Tongue (tissue), 2 donors: ENCODE results near the gene SIMC1. TPM values are rescaled to one million over a fixed set of nuclear protein-coding genes. Genes with fewer than 3 reads are reported as not detected.

Experiments
- DNase-seq: peaks from one replicate; pipeline ENCODE4 v3.0.0-alpha.2; 2015
- total RNA-seq: library from RNA; depleted of rRNA; stranded (reverse); fragments of >200 nt; gene quantifications from one replicate; pipeline ENCODE4 v1.2.3, GENCODE V29; 2014

SIMC1 gene
- total RNA-seq, 1 donor from 2014 or later, result 6.8 TPM

- peak; percentile 65 for DNase-seq
Observed at GRCh38 chr5:176365351-176366231, 127.4 kb downstream of the SIMC1 start, which contains the start of gene ARL10. ARL10 (plus strand) TSS chr5:176365487; CDS start chr5:176365564, 77 bp downstream.

DNA sequence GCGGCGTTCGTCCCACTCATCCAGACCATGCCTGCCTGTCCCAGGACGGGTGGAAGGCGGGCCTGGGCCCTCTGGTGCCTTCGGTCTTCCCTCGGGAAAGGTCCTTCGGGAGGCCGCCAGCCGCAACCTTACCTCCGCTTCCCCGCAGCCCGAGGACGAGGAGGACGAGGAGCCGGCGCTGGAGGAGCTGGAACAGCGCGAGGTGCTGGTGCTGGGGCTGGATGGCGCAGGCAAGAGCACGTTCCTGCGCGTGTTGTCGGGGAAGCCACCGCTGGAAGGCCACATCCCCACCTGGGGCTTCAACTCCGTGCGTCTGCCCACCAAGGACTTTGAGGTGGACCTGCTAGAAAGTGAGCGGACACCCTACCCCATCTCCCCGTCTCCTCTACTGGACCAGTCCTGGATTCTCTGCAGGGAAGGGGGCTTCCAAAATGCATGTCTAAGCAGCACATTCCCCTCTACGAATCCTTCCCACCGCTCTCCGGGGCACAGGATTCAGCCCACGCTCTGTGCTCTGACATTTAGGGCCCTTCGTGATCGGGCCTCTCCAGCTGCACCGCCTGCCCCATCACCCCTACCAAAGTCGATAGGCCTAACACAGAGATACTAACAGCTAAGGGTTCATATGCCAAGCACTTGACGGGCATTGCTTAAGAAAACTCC lies 128.1 kb downstream of the SIMC1 start:
- no peak for DNase-seq

DNA sequence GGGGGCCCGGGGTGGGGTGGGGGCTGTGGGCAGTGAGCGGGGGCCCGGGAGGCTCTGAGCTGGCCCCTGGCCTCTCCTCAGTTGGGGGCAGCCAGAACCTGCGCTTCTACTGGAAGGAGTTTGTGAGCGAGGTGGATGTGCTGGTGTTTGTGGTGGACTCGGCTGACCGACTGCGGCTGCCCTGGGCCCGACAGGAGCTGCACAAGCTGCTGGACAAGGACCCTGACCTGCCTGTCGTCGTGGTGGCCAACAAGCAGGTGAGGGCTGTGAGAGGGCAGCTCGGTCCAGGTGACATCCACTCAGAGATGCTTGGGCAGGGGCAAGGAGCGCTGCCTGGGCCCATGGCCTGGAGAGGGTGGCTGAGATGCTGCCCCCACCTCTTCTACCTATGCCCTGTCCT lies 130.5 kb downstream of the SIMC1 start:
- DNase-seq, result no peak

DNA sequence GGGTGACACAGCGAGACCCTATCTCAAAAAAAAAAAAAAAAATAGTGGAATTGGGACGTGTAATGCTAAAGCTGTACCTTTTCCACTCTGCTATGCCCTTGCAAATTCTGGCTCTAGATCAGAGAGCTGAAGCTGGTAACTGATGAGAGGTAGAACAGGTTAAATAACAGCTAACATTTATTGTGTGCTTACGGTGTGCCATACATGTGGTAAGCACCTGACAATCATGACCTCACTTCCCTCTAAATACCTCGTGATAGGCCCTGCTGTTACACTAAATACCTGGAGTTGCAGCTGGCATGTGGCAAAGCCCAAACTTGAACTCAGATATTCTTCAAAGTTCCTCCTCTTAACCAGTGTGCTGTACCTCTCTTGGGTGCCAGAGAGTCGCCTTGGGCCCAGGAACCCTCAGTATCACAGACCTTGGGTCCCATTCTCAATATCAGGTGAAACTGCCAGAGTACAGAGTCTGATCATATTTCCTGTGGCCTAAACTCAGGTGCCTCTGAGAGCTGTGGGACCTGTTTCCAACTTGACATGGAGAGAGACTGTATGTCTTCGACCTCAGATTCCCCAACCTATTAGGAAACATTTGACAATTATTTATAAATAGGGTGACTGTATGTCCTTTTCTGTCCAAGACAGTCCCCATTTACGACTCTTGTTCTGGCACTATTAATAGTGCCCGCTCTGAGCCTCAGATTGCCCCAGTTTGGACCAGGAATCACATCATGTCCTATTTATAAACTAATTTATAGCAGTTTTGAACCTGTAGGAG lies 131.9 kb downstream of the SIMC1 start:
- DNase-seq, result no peak

- no peak for DNase-seq
Observed at GRCh38 chr5:176371621-176372539, 133.7 kb downstream of the SIMC1 start.

- no peak for DNase-seq
Observed at GRCh38 chr5:176373100-176373818, 135.0 kb downstream of the SIMC1 start.

GRCh38 chr5:176379881-176380280 lies 141.7 kb downstream of the SIMC1 start:
- DNase-seq, result no peak

DNA sequence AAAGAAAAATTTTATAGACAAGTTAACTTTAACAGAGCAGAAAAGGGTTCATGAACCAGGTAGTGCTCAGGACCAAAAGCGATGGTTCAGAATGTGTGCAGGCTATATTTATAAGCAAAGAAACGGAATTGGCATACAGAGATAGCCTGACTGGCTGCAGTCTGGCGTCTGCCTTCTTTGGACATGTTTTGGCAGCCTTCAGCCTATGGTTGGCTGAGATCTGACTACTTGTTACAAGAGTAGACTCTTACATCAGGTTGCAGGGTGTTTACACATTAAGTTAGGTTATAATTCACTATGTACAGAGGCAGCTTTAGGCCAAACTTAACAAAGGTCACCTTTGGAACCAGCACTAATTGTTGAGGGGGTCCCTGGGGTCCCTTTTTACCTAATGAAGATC lies 143.2 kb downstream of the SIMC1 start:
- no peak for DNase-seq

DNA sequence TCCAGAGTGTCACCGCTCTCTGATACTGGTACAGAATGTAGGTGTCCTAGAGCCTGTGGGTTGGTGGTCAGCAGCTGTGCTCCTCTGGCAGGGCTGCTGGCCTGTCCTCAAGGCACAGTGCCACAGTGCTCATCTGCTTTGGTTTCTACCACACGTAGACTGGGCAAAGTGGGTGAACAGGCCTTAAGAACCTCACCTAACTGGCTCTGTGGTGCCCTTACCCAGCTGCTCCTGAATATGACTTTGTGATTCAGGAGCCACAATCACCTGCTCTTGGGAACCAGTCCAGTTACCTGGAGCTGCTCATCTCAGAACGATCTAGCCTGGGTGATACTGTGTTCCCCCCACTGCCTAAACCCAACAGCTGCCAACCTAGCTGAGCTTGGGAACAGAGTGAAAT lies 143.8 kb downstream of the SIMC1 start:
- DNase-seq, result no peak

- no peak for DNase-seq
Observed at GRCh38 chr5:176382721-176383120, 144.5 kb downstream of the SIMC1 start.

GRCh38 chr5:176383248-176383905 lies 145.2 kb downstream of the SIMC1 start:
- DNase-seq, result no peak

- DNase-seq, result no peak
Observed at GRCh38 chr5:176383961-176384360, 145.7 kb downstream of the SIMC1 start.

DNA sequence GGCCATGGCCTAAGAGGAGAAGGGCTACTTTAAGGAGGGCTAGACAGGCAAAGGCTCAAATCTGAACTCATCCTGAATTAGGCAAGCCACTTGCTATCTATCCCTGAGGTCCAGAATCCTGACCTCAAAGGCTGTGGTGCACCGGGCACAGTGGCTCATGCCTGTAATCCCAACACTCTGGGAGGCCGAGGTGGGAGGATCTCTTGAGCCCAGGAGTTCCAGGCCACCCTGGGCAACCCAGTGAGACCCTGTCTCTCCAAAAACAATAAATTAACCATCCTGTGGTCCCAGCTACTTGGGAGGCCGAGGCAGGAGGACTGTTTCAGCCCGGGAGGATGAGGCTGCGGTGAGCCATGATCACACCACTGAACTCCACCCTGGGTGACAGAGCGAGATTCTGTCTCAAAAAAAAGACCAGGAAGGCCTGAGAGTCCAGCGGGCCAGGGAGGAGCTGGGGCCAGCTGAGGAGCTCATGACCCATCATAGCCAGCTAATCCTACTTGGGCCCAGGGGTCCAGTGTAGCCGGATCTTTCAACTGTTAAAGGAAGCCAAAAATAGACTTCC lies 146.2 kb downstream of the SIMC1 start:
- no peak for DNase-seq

GRCh38 chr5:176384991-176385390 lies 146.8 kb downstream of the SIMC1 start:
- DNase-seq, result no peak

- no peak for DNase-seq
Observed at GRCh38 chr5:176386491-176386890, 148.3 kb downstream of the SIMC1 start.

- no peak for DNase-seq
Observed at GRCh38 chr5:176387384-176387925, 149.2 kb downstream of the SIMC1 start.

GRCh38 chr5:176388003-176388443 lies 149.8 kb downstream of the SIMC1 start:
- peak; percentile 22 for DNase-seq

DNA sequence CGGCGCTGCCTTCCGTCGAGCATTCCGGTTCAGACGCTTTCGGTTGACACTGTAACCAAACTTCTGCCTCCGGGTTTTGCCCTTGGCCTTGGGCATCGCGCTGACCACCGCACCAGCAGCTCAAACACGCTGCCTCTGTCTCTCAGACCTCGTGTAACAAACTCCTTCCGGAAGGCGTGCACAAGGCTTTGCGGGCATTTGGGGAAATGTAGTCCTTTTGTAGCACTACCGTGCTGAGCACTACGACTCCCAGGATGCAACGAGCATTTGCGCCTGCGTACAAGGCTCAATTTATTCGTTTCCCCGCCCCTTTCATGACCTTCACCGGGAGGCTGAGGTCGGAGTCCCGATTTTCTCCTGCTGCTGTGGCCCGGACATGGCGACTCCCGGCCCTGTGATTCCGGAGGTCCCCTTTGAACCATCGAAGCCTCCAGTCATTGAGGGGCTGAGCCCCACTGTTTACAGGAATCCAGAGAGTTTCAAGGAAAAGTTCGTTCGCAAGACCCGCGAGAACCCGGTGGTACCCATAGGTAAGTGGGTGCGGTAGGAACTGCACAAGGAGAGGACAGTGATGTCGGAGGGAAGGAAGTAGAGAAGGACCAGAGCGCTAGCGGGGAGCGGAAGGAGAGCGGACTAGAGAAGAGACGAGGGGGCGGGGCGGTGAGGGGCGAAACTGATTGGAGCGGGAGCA lies 150.4 kb downstream of the SIMC1 start, which contains the start of the genes HIGD2A and NOP16:
Gene HIGD2A (plus strand): TSS at position 308 of the 691 bp plus-strand sequence. CDS start 69 bp downstream, at position 377.
Gene NOP16 (minus strand): TSS at position 155 of the 691 bp plus-strand sequence. CDS start 59 bp downstream, at position 96.
- peak; percentile 100 for DNase-seq
